PFSK-1 (cell line): Measurements from ENCODE around the gene HHATL.

ENCODE experiments used
- FOXP2 ChIP-seq: optimal IDR thresholded peaks from 2 replicates; pipeline ENCODE3; 2011; ENCODE audit warnings: borderline replicate concordance, control low read depth, inconsistent platforms; ENCODE audit not compliant: insufficient read depth; ENCODE audit errors: extremely low read length, extremely low read depth
- POLR2AphosphoS5 ChIP-seq: IDR thresholded peaks from 2 replicates; pipeline ENCODE4 v1.6.1; 2012; ENCODE audit warnings: low read depth, mild to moderate bottlenecking, control low read depth, low read length, moderate library complexity
- REST ChIP-seq, 2 experiments: IDR thresholded peaks; 2 replicates each; pipeline versions ENCODE4 v1.6.1 to v1.8.0; 2011 to 2012; ENCODE audit warnings: low read depth in 2 of 2, low read length in 2 of 2, control low read depth in 1 of 2, inconsistent platforms in 1 of 2, mild to moderate bottlenecking in 1 of 2, moderate library complexity in 1 of 2; ENCODE audit not compliant: insufficient read depth in 1 of 2
- SIN3A ChIP-seq: IDR thresholded peaks from 2 replicates; pipeline ENCODE4 v1.6.1; 2012; ENCODE audit warnings: mild to moderate bottlenecking, low read length, moderate library complexity, borderline replicate concordance; ENCODE audit not compliant: insufficient read depth
- TAF1 ChIP-seq: IDR thresholded peaks from 2 replicates; pipeline ENCODE4 v1.6.1; 2012; ENCODE audit warnings: low read length, control low read depth, borderline replicate concordance; ENCODE audit not compliant: insufficient read depth

The HHATL gene

GRCh38 chr3:42696356-42697288, 6.0 kb downstream of the HHATL start:
- TF ChIP-seq SIN3A: no peak
- TF ChIP-seq FOXP2: no peak
- no peak for TF ChIP-seq TAF1
- TF ChIP-seq POLR2AphosphoS5: no peak
- no peak for TF ChIP-seq REST (IDR thresholded peaks at IDR 0.05; ENCODE audit: insufficient read depth in 1 of 2, low read depth in 2 of 2, low read length in 2 of 2)

- TF ChIP-seq SIN3A: no peak
- TF ChIP-seq REST (IDR thresholded peaks at IDR 0.05; ENCODE audit: insufficient read depth in 1 of 2, low read depth in 2 of 2, low read length in 2 of 2): no peak
- TF ChIP-seq FOXP2: no peak
- no peak for TF ChIP-seq TAF1
- no peak for TF ChIP-seq POLR2AphosphoS5
Observed at GRCh38 chr3:42694366-42694765, 8.2 kb downstream of the HHATL start.

- TF ChIP-seq TAF1 (no peak), POLR2AphosphoS5 (no peak), SIN3A (no peak), FOXP2 (no peak), REST (IDR thresholded peaks at IDR 0.05; ENCODE audit: insufficient read depth in 1 of 2, low read depth in 2 of 2, low read length in 2 of 2) (no peak)
Observed at GRCh38 chr3:42693530-42693930, 9.1 kb downstream of the HHATL start.

GRCh38 chr3:42692667-42693529, 9.7 kb downstream of the HHATL start:
- TF ChIP-seq TAF1 (no peak), POLR2AphosphoS5 (no peak)

- no peak for TF ChIP-seq REST (IDR thresholded peaks at IDR 0.05; ENCODE audit: insufficient read depth in 1 of 2, low read depth in 2 of 2, low read length in 2 of 2)
- TF ChIP-seq FOXP2: no peak
- TF ChIP-seq POLR2AphosphoS5: no peak
- no peak for TF ChIP-seq SIN3A
- TF ChIP-seq TAF1: no peak
Observed at GRCh38 chr3:42691816-42692666, 10.6 kb downstream of the HHATL start.
